Liver (tissue), 9 donors: ENCODE measurements around the gene SPEN. TPM values are rescaled to one million over a fixed set of nuclear protein-coding genes. Genes with fewer than 3 reads are reported as not detected.

ENCODE experiments used
- DNase-seq: peaks from one replicate; pipeline ENCODE4 v3.0.0-alpha.2; 2017; ENCODE audit warnings: low spot score
- H3K27ac ChIP-seq, 2 donors: one replicate each; pipeline ENCODE4 v1.7.0; 2013; ENCODE audit warnings: inconsistent platforms in 2 of 2, low read length in 2 of 2, control low read depth in 1 of 2, low read depth in 1 of 2, mild to moderate bottlenecking in 1 of 2
- H3K27me3 ChIP-seq, 4 donors: one replicate each; pipeline versions ENCODE4 v1.6.1 to v1.7.0; 2013; ENCODE audit warnings: low read length in 3 of 4, inconsistent platforms in 1 of 4, mild to moderate bottlenecking in 1 of 4, moderate library complexity in 1 of 4; ENCODE audit not compliant: control insufficient read depth in 4 of 4, insufficient read depth in 4 of 4
- H3K36me3 ChIP-seq, 4 donors: one replicate each; pipeline versions ENCODE4 v1.6.1 to v1.7.0; 2013; ENCODE audit warnings: low read length in 3 of 4, mild to moderate bottlenecking in 3 of 4, low read depth in 1 of 4, moderate library complexity in 1 of 4; ENCODE audit not compliant: control insufficient read depth in 4 of 4, insufficient read depth in 3 of 4
- H3K4me1 ChIP-seq, 4 donors: one replicate each; pipeline versions ENCODE4 v1.6.1 to v1.7.0; 2013; ENCODE audit warnings: low read length in 3 of 4, mild to moderate bottlenecking in 3 of 4, moderate library complexity in 1 of 4; ENCODE audit not compliant: control insufficient read depth in 4 of 4, insufficient read depth in 4 of 4
- H3K4me3 ChIP-seq, 3 donors: one replicate each; pipeline versions ENCODE4 v1.6.1 to v1.7.0; 2013; ENCODE audit warnings: low read length in 3 of 3, control low read depth in 1 of 3, low read depth in 1 of 3, mild to moderate bottlenecking in 1 of 3
- H3K9ac ChIP-seq, 2 donors: one replicate each; pipeline ENCODE4 v1.7.0; 2013; ENCODE audit warnings: low read length in 2 of 2, mild to moderate bottlenecking in 2 of 2, moderate library complexity in 2 of 2, control low read depth in 1 of 2, low read depth in 1 of 2
- H3K9me3 ChIP-seq, 4 donors: one replicate each; pipeline versions ENCODE4 v1.6.1 to v1.7.0; 2013; ENCODE audit warnings: low read length in 3 of 4; ENCODE audit not compliant: control insufficient read depth in 4 of 4
- CTCF ChIP-seq: fragments of 150-350 bp; IDR thresholded peaks from 2 replicates; pipeline ENCODE4 v1.5.1; 2017; ENCODE audit warnings: improper control_type of control experiment, low read depth, low read length; ENCODE audit not compliant: missing input control
- EGR1 ChIP-seq, 2 donors: IDR thresholded peaks; 2 replicates each; pipeline ENCODE4 v1.6.1; 2016 to 2018; ENCODE audit warnings: antibody characterized with exemption in 2 of 2, low read depth in 2 of 2
- FOXA1 ChIP-seq: IDR thresholded peaks from 2 replicates; pipeline ENCODE4 v1.6.1; 2016; ENCODE audit warnings: antibody characterized with exemption
- FOXA2 ChIP-seq: IDR thresholded peaks from 2 replicates; pipeline ENCODE4 v1.6.1; 2016; ENCODE audit warnings: antibody characterized with exemption
- GABPA ChIP-seq, 2 donors: IDR thresholded peaks in 1 of 2; conservative IDR thresholded peaks in 1 of 2; 2 replicates each; pipeline ENCODE4 v1.6.1; 2016; ENCODE audit warnings: antibody characterized with exemption in 2 of 2, mild to moderate bottlenecking in 1 of 2, moderate library complexity in 1 of 2
- HNF4G ChIP-seq: IDR thresholded peaks from 2 replicates; pipeline ENCODE4 v1.6.1; 2016; ENCODE audit warnings: antibody characterized with exemption
- JUND ChIP-seq, 2 donors: IDR thresholded peaks; 2 replicates each; pipeline ENCODE4 v1.6.1; 2016; ENCODE audit warnings: antibody characterized with exemption in 2 of 2
- NR2F2 ChIP-seq: IDR thresholded peaks from 2 replicates; pipeline ENCODE4 v1.6.1; 2016; ENCODE audit warnings: antibody characterized with exemption
- REST ChIP-seq: IDR thresholded peaks from 2 replicates; pipeline ENCODE4 v1.6.1; 2016; ENCODE audit warnings: antibody characterized with exemption, mild to moderate bottlenecking
- RXRA ChIP-seq, 2 donors: IDR thresholded peaks; 2 replicates each; pipeline ENCODE4 v1.6.1; 2017 to 2018; ENCODE audit warnings: antibody characterized with exemption in 2 of 2, mild to moderate bottlenecking in 1 of 2
- TAF1 ChIP-seq: conservative IDR thresholded peaks from 2 replicates; pipeline ENCODE4 v1.6.1; 2016; ENCODE audit warnings: antibody characterized with exemption, mild to moderate bottlenecking
- YY1 ChIP-seq: IDR thresholded peaks from 2 replicates; pipeline ENCODE4 v1.6.1; 2016; ENCODE audit warnings: antibody characterized with exemption, mild to moderate bottlenecking
- ZBTB33 ChIP-seq: IDR thresholded peaks from 2 replicates; pipeline ENCODE4 v1.6.1; 2016; ENCODE audit warnings: antibody characterized with exemption
- WGBS: extraction: QIAGEN DNeasy Blood & Tissue Kit; methylation state at CpG from one replicate; pipeline ENCODE4 v1.1.7; 2013; 5-methylcytosine and 5-hydroxymethylcytosine counted together
- polyA plus RNA-seq, 2 donors: library from polyadenylated mRNA; stranded (reverse) in 1 of 2; unstranded in 1 of 2; fragments of 200-250 nt in 1 of 2; fragments of >200 nt in 1 of 2; fragmentation: Nextera tagmentation in 1 of 2; extraction: Ambion mirVana in 1 of 2; gene quantifications; one replicate each; pipeline versions ENCODE4 v1.2.1 to v1.2.3, GENCODE V29; 2013 to 2015
- total RNA-seq, 2 donors: library from RNA; depleted of rRNA; stranded (reverse); fragments of >200 nt; gene quantifications; one replicate each; pipeline ENCODE4 v1.2.3, GENCODE V29; 2014
- donor health status: healthy.
- donor health status: healthy.
- donor health status: healthy.
- donor health status: healthy.
- donor health status: healthy.

SPEN gene
- total and polyA plus RNA-seq, 4 donors, result 7.4 to 29.4 (median 15.2) TPM

GRCh38 chr1:15940110-15941043 is 92.9 kb downstream of the SPEN start:
- H3K4me1 ChIP-seq, result peaks cover 0 to 17% (median 6%) of the 10 kb centered on the region in 4 donors
- TF ChIP-seq CTCF, result no peak
- no peak for TF ChIP-seq NR2F2
- TF ChIP-seq REST, result no peak
- TF ChIP-seq TAF1, result no peak
- no peak for TF ChIP-seq EGR1 (IDR thresholded peaks at IDR 0.05; ENCODE audit: low read depth in 2 of 2)
- no peak for TF ChIP-seq FOXA2
- no peak for TF ChIP-seq FOXA1
- no peak for TF ChIP-seq JUND (IDR thresholded peaks at IDR 0.05)
- no peak for TF ChIP-seq YY1
- TF ChIP-seq ZBTB33, result no peak
- no peak for TF ChIP-seq GABPA (IDR thresholded peaks at IDR 0.05 in 1 of 2, conservative IDR thresholded peaks at IDR 0.05 in 1 of 2)
- TF ChIP-seq HNF4G, result no peak
- no peak for TF ChIP-seq RXRA (IDR thresholded peaks at IDR 0.05)
- no peak for DNase-seq
- H3K9ac ChIP-seq, result no peak overlapping the region
- H3K27ac ChIP-seq, result no peak overlapping the region
- H3K36me3 ChIP-seq, result peaks cover 27 to 73% (median 41%) of the 10 kb centered on the region in 4 donors
- 90% methylated on average over 13 of the region's 13 CpGs for WGBS
- H3K4me3 ChIP-seq, result no peak overlapping the region
- no peaks in the 10 kb centered on the region for H3K9me3 ChIP-seq
- no peaks in the 10 kb centered on the region for H3K27me3 ChIP-seq
